Astrocyte (in vitro differentiated cells and primary cell): ENCODE measurements around the gene GLT1D1.

Experiments used
- EZH2 ChIP-seq: IDR thresholded peaks from 2 replicates; pipeline ENCODE4 v1.6.1; 2012; ENCODE audit warnings: mild to moderate bottlenecking, low read length, inconsistent platforms; ENCODE audit not compliant: insufficient read depth
- TF ChIP-seq, protein P1 (sequence below): IDR thresholded peaks from 2 replicates; pipeline ENCODE4 v1.5.1; 2011; ENCODE audit warnings: low read depth, mild to moderate bottlenecking, inconsistent platforms, low read length, moderate library complexity; ENCODE audit not compliant: insufficient read depth

DNA sequence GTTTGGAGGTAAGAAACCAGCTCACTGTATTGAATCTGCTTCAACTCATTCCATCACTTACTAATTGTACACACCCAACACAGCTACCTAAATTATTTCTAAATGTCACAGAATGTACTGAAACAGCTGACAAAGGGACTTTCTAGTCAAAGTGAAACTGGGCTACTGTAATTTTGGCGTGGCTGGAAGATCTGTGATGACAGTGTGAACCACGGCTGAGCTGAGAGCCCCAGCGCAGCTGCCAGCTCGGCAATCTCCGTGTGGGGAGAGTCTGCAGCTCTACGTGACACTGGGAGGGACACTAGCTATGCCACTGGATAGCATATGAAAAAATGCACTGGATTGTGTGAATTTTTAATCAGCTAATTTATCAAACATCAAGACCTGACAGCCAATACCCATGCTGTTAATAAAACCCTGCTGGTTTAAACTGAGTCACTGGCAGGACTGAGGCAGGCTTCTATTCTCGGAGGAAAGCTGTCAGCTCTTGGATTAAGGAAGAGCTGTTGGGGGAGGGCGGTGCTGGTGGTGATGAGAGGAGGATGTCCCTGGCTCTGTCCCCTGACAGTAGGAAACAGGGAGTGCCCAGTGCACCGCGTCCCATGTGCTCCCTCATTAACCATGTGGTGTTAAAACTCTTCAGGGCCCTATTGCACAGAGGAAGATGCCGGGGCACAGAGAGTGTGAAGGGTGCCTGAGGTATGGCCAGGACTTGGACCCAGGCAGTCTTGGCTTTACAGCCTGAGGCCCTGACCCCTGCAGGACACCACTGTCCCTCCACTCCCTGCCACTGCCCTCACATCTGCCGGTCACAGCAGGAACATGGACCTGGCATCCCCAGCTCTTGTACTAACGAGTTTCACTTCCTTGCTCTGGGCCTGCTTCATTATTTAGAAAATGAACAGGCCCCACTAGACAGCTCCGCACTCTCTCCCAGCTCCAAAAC lies 42.8 kb upstream of the GLT1D1 start:
- TF ChIP-seq, protein P1, sequence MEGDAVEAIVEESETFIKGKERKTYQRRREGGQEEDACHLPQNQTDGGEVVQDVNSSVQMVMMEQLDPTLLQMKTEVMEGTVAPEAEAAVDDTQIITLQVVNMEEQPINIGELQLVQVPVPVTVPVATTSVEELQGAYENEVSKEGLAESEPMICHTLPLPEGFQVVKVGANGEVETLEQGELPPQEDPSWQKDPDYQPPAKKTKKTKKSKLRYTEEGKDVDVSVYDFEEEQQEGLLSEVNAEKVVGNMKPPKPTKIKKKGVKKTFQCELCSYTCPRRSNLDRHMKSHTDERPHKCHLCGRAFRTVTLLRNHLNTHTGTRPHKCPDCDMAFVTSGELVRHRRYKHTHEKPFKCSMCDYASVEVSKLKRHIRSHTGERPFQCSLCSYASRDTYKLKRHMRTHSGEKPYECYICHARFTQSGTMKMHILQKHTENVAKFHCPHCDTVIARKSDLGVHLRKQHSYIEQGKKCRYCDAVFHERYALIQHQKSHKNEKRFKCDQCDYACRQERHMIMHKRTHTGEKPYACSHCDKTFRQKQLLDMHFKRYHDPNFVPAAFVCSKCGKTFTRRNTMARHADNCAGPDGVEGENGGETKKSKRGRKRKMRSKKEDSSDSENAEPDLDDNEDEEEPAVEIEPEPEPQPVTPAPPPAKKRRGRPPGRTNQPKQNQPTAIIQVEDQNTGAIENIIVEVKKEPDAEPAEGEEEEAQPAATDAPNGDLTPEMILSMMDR = no peak
- no peak for TF ChIP-seq EZH2
